ENCODE data around the gene EBF3. TPM values are rescaled to one million over a fixed set of nuclear protein-coding genes. Genes with fewer than 3 reads are reported as not detected.

Gene EBF3
- total RNA-seq, 1 donor from 2014 or later = 544 TPM

- Mint-ChIP-seq H3K27me3 (ENCODE audit: unreplicated experiment) (peaks cover 1% of the 10 kb centered on the region), H3K27ac (ENCODE audit: unreplicated experiment) (no peak overlapping the region), H3K4me3 (ENCODE audit: unreplicated experiment) (no peak overlapping the region), H3K36me3 (ENCODE audit: unreplicated experiment) (peaks cover 5% of the 10 kb centered on the region), H3K9me3 (ENCODE audit: unreplicated experiment) (peaks cover 1% of the 10 kb centered on the region), H3K4me1 (ENCODE audit: low read depth, unreplicated experiment) (no peaks in the 10 kb centered on the region)
- DNase-seq = no peak
- no peak for TF ChIP-seq CTCF (IDR thresholded peaks at IDR 0.05; ENCODE audit: partially characterized antibody, unreplicated experiment)
Observed at GRCh38 chr10:129999140-129999539, 35.1 kb upstream of the EBF3 start.

- Mint-ChIP-seq H3K27ac (ENCODE audit: unreplicated experiment) (no peak overlapping the region), H3K36me3 (ENCODE audit: unreplicated experiment) (peaks cover 8% of the 10 kb centered on the region), H3K4me1 (ENCODE audit: low read depth, unreplicated experiment) (no peaks in the 10 kb centered on the region), H3K4me3 (ENCODE audit: unreplicated experiment) (no peak overlapping the region), H3K9me3 (ENCODE audit: unreplicated experiment) (no peaks in the 10 kb centered on the region), H3K27me3 (ENCODE audit: unreplicated experiment) (peaks cover 1% of the 10 kb centered on the region)
- no peak for DNase-seq
- TF ChIP-seq CTCF (IDR thresholded peaks at IDR 0.05; ENCODE audit: partially characterized antibody, unreplicated experiment) = no peak
Observed at GRCh38 chr10:129993621-129994020, 29.5 kb upstream of the EBF3 start.

- H3K27ac Mint-ChIP-seq (ENCODE audit: unreplicated experiment) = no peak overlapping the region
- H3K27me3 Mint-ChIP-seq (ENCODE audit: unreplicated experiment) = peaks cover 1% of the 10 kb centered on the region
- no peak overlapping the region for H3K4me3 Mint-ChIP-seq (ENCODE audit: unreplicated experiment)
- no peak for TF ChIP-seq CTCF (IDR thresholded peaks at IDR 0.05; ENCODE audit: partially characterized antibody, unreplicated experiment)
- DNase-seq = no peak
- no peaks in the 10 kb centered on the region for H3K9me3 Mint-ChIP-seq (ENCODE audit: unreplicated experiment)
- H3K36me3 Mint-ChIP-seq (ENCODE audit: unreplicated experiment) = peaks cover 14% of the 10 kb centered on the region
- H3K4me1 Mint-ChIP-seq (ENCODE audit: low read depth, unreplicated experiment) = no peaks in the 10 kb centered on the region
Observed at GRCh38 chr10:129992356-129992755, 28.3 kb upstream of the EBF3 start.

- Mint-ChIP-seq H3K27ac (ENCODE audit: unreplicated experiment) (no peak overlapping the region), H3K36me3 (ENCODE audit: unreplicated experiment) (peaks cover 20% of the 10 kb centered on the region), H3K4me3 (ENCODE audit: unreplicated experiment) (no peak overlapping the region), H3K4me1 (ENCODE audit: low read depth, unreplicated experiment) (no peaks in the 10 kb centered on the region), H3K27me3 (ENCODE audit: unreplicated experiment) (peaks cover 1% of the 10 kb centered on the region), H3K9me3 (ENCODE audit: unreplicated experiment) (peaks cover 15% of the 10 kb centered on the region)
- no peak for TF ChIP-seq CTCF (IDR thresholded peaks at IDR 0.05; ENCODE audit: partially characterized antibody, unreplicated experiment)
- DNase-seq = no peak
Observed at GRCh38 chr10:129982825-129983224, 18.8 kb upstream of the EBF3 start.

- Mint-ChIP-seq H3K27ac (ENCODE audit: unreplicated experiment) (no peak overlapping the region), H3K36me3 (ENCODE audit: unreplicated experiment) (peaks cover 13% of the 10 kb centered on the region), H3K9me3 (ENCODE audit: unreplicated experiment) (peaks cover 11% of the 10 kb centered on the region), H3K27me3 (ENCODE audit: unreplicated experiment) (peaks cover 3% of the 10 kb centered on the region), H3K4me1 (ENCODE audit: low read depth, unreplicated experiment) (no peaks in the 10 kb centered on the region), H3K4me3 (ENCODE audit: unreplicated experiment) (no peak overlapping the region)
- no peak for DNase-seq
- no peak for TF ChIP-seq CTCF (IDR thresholded peaks at IDR 0.05; ENCODE audit: partially characterized antibody, unreplicated experiment)
Observed at GRCh38 chr10:129978980-129979379, 14.9 kb upstream of the EBF3 start.

Data from glutamatergic neuron (in vitro differentiated cells).